Uterus (tissue), 4 donors: Measurements from ENCODE around the gene GNA14. TPM values are rescaled to one million over a fixed set of nuclear protein-coding genes. Genes with fewer than 3 reads are reported as not detected.

ENCODE experiments used
- DNase-seq, 2 donors: peaks; one replicate each; pipeline ENCODE4 v3.0.0-alpha.2; 2019 to 2020
- H3K27ac ChIP-seq, 2 donors: fragments of 200-600 bp; sonication (generic); 1 replicate in 1 of 2; 2 replicates in 1 of 2; pipeline ENCODE4 v1.5.1; 2016 to 2018
- H3K27me3 ChIP-seq, 2 donors: fragments of 200-600 bp; sonication (generic); one replicate each; pipeline ENCODE4 v1.5.1; 2018 to 2019; ENCODE audit warnings: control low read depth in 1 of 2
- H3K36me3 ChIP-seq, 2 donors: fragments of 200-600 bp; sonication (generic); one replicate each; pipeline ENCODE4 v1.5.1; 2019; ENCODE audit warnings: control low read depth in 1 of 2
- H3K4me1 ChIP-seq, 2 donors: fragments of 200-600 bp; sonication (generic); one replicate each; pipeline ENCODE4 v1.5.1; 2018 to 2019; ENCODE audit warnings: control low read depth in 1 of 2
- H3K4me3 ChIP-seq, 2 donors: fragments of 200-600 bp; sonication (generic); 1 replicate in 1 of 2; 2 replicates in 1 of 2; pipeline ENCODE4 v1.5.1; 2018 to 2019; ENCODE audit warnings: mild to moderate bottlenecking in 1 of 2
- H3K9me3 ChIP-seq, 2 donors: fragments of 200-600 bp; sonication (generic); one replicate each; pipeline ENCODE4 v1.5.1; 2019; ENCODE audit warnings: control low read depth in 1 of 2
- CTCF ChIP-seq, 4 experiments: fragments of 200-600 bp in 2 of 4; fragments of 450-650 bp in 2 of 4; sonication (generic) in 2 of 4; IDR thresholded peaks; one replicate each; pipeline ENCODE4 v1.5.1; 2016 to 2019; ENCODE audit warnings: antibody characterized with exemption in 4 of 4, mild to moderate bottlenecking in 2 of 4, moderate library complexity in 1 of 4
- POLR2A ChIP-seq, 2 donors: fragments of 450-650 bp; IDR thresholded peaks; one replicate each; pipeline ENCODE4 v1.6.1; 2016; ENCODE audit warnings: antibody characterized with exemption in 2 of 2, mild to moderate bottlenecking in 1 of 2, moderate library complexity in 1 of 2
- intact Hi-C: fragments of 100-400 bp; cut with DNase I; formaldehyde crosslinking; loops from one replicate; pipeline ENCODE4 v1.15.1; 2023; ENCODE audit warnings: low total_unique reads
- small RNA-seq: library from RNA; depleted of rRNA; stranded (forward); fragments of <200 nt; gene quantifications from one replicate; pipeline ENCODE3, GENCODE V24; 2016
- total RNA-seq, 4 donors: library from RNA; depleted of rRNA in 3 of 4; stranded (reverse); fragments of >200 nt in 3 of 4; gene quantifications; one replicate each; pipeline versions ENCODE4 v1.1.0 to v1.2.4, GENCODE V29; 2014 to 2023
- donor health status: DM: yes; HTN: yes; CAD: no.

The GNA14 gene
- total RNA-seq, 4 donors from 2014 or later: 11.3 to 23.6 (median 16.2) TPM

- TF ChIP-seq POLR2A (IDR thresholded peaks at IDR 0.05) (no peak), CTCF (IDR thresholded peaks at IDR 0.05) (no peak)
- intact Hi-C loops: no loop called here
- no peak for DNase-seq
Observed at GRCh38 chr9:77386187-77386586, 261.9 kb downstream of the GNA14 start.

GRCh38 chr9:77384406-77384805 is 263.7 kb downstream of the GNA14 start:
- Histone ChIP-seq H3K4me1 (no peaks in the 10 kb centered on the region), H3K4me3 (no peak overlapping the region), H3K27ac (no peak overlapping the region), H3K36me3 (no peaks in the 10 kb centered on the region), H3K27me3 (no peaks in the 10 kb centered on the region), H3K9me3 (no peaks in the 10 kb centered on the region)
- TF ChIP-seq POLR2A (IDR thresholded peaks at IDR 0.05): no peak
- no peak for TF ChIP-seq CTCF (IDR thresholded peaks at IDR 0.05)
- intact Hi-C loops: no loop called here
- DNase-seq: no peak

More at GRCh38 chr9:77386187-77386586, 261.9 kb downstream of the GNA14 start:
- Histone ChIP-seq H3K36me3 (no peaks in the 10 kb centered on the region), H3K9me3 (no peaks in the 10 kb centered on the region), H3K4me1 (no peaks in the 10 kb centered on the region), H3K4me3 (no peak overlapping the region), H3K27me3 (no peaks in the 10 kb centered on the region), H3K27ac (no peak overlapping the region)

GRCh38 chr9:77375956-77376532 is 272.1 kb downstream of the GNA14 start:
- Histone ChIP-seq H3K27ac (no peak overlapping the region), H3K4me1 (no peaks in the 10 kb centered on the region), H3K36me3 (no peaks in the 10 kb centered on the region), H3K4me3 (no peak overlapping the region), H3K9me3 (no peaks in the 10 kb centered on the region), H3K27me3 (no peaks in the 10 kb centered on the region)
- no peak for TF ChIP-seq CTCF (IDR thresholded peaks at IDR 0.05)
- TF ChIP-seq POLR2A (IDR thresholded peaks at IDR 0.05): no peak
- DNase-seq: no peak
- intact Hi-C loops: no loop called here

GRCh38 chr9:77374266-77374665 is 273.9 kb downstream of the GNA14 start:
- no peaks in the 10 kb centered on the region for H3K27me3 ChIP-seq
- H3K4me3 ChIP-seq: no peak overlapping the region
- no peak for DNase-seq
- no peak overlapping the region for H3K27ac ChIP-seq
- no peaks in the 10 kb centered on the region for H3K9me3 ChIP-seq
- no peak for TF ChIP-seq CTCF (IDR thresholded peaks at IDR 0.05)
- no peak for TF ChIP-seq POLR2A (IDR thresholded peaks at IDR 0.05)
- intact Hi-C loops: no loop called here
- no peaks in the 10 kb centered on the region for H3K4me1 ChIP-seq
- H3K36me3 ChIP-seq: no peaks in the 10 kb centered on the region

Small RNA genes within 50 kb of the gene (small RNA-seq; reads per million reads assigned to genes)
- gene RNU6-1303P: not detected
